Thyroid gland (tissue), 4 donors: ENCODE measurements around the gene ZBTB7A. TPM values are rescaled to one million over a fixed set of nuclear protein-coding genes. Genes with fewer than 3 reads are reported as not detected.

ENCODE experiments used
- DNase-seq, 2 donors: peaks; one replicate each; pipeline ENCODE4 v3.0.0-alpha.2; 2019
- H3K27ac ChIP-seq, 3 donors: fragments of 200-600 bp; sonication (generic); 1 replicate in 2 of 3; 2 replicates in 1 of 3; pipeline ENCODE4 v1.5.1; 2016 to 2019; ENCODE audit warnings: mild to moderate bottlenecking in 1 of 3, moderate library complexity in 1 of 3
- H3K27me3 ChIP-seq: fragments of 200-600 bp; sonication (generic); one replicate; pipeline ENCODE4 v1.5.1; 2019
- H3K36me3 ChIP-seq, 2 donors: fragments of 200-600 bp; sonication (generic); one replicate each; pipeline ENCODE4 v1.5.1; 2016 to 2019
- H3K4me1 ChIP-seq, 2 donors: fragments of 200-600 bp; sonication (generic); one replicate each; pipeline ENCODE4 v1.5.1; 2017 to 2019
- H3K4me3 ChIP-seq, 3 donors: fragments of 200-600 bp; sonication (generic); replicated peaks in 1 of 3; 1 replicate in 2 of 3; 2 replicates in 1 of 3; pipeline ENCODE4 v1.5.1; 2016; ENCODE audit warnings: mild to moderate bottlenecking in 1 of 3
- H3K9me3 ChIP-seq: fragments of 200-600 bp; sonication (generic); one replicate; pipeline ENCODE4 v1.5.1; 2017
- CTCF ChIP-seq, 6 experiments: fragments of 200-600 bp in 3 of 6; fragments of 450-650 bp in 3 of 6; sonication (generic) in 3 of 6; IDR thresholded peaks; one replicate each; pipeline ENCODE4 v1.5.1; 2016 to 2019; ENCODE audit warnings: antibody characterized with exemption in 6 of 6, mild to moderate bottlenecking in 2 of 6, inconsistent platforms in 1 of 6, moderate library complexity in 1 of 6
- POLR2A ChIP-seq, 2 donors: fragments of 450-650 bp; IDR thresholded peaks; one replicate each; pipeline ENCODE4 v1.6.1; 2017; ENCODE audit warnings: antibody characterized with exemption in 2 of 2, mild to moderate bottlenecking in 2 of 2, moderate library complexity in 1 of 2
- WGBS, 2 donors: methylation state at CpG; one replicate each; pipeline ENCODE4 v1.1.5; 2017; 5-methylcytosine and 5-hydroxymethylcytosine counted together
- intact Hi-C: fragments of 100-400 bp; cut with DNase I; formaldehyde crosslinking; loops from one replicate; pipeline ENCODE4 v1.15.1; 2023
- total RNA-seq, 4 donors: library from RNA; depleted of rRNA; stranded (reverse); fragments of >200 nt; gene quantifications; one replicate each; pipeline ENCODE4 v1.2.3, GENCODE V29; 2016

The ZBTB7A gene
- total RNA-seq, 4 donors from 2014 or later, result 45.3 to 85.3 (median 54.9) TPM

DNA sequence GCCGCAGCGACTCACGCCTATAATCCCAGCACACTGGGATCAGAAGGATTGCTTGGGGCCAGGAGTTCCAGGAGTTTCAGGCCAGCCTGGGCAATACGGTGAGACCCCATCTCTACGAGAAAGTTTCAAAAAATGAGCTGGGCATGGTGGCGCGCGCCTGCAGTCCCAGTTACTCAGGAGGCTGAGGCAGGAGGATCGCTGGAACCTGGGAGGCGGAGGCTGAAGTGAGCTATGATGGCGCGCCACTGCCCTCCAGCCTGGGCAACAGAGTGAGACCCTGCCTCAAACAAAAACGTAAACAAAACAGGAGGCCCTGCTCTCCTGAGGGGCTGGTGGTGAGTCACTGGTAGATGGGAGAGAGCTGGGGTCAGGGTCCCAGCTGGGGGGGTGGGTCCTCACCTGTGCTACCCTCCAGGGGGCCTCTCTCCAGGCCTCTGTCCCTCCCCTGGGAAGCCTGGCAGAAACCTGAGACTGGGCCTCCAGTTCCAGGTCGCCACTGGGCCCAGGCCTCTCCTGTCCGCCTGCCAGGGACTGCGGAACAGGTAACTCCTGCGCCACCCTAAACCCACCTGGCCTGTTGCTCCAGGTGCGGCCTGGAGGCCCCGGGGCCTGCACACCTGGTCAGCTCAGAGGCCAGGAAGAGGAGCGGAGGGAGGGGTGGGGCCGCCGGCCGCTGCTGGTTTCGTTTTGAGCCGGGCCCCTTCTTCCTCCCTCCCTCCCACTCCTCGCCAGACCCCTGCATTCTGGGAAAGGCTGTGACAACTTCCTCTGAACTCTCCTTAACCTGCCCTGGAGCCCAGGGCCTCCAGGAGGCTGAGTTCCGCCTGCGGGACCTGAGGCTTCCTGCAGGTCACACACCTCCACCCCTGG is 17.2 kb upstream of the ZBTB7A start:
- no peaks in the 10 kb centered on the region for H3K4me1 ChIP-seq
- no peak for DNase-seq
- TF ChIP-seq CTCF (IDR thresholded peaks at IDR 0.05) (no peak), POLR2A (IDR thresholded peaks at IDR 0.05) (no peak)
- intact Hi-C loops, result no loop called here
- no peak overlapping the region for H3K4me3 ChIP-seq
- WGBS, 2 donors, result 66 to 67% methylated on average over 21 to 22 of the region's 28 CpGs
- no peaks in the 10 kb centered on the region for H3K36me3 ChIP-seq
- H3K27ac ChIP-seq, result no peak overlapping the region
- no peaks in the 10 kb centered on the region for H3K9me3 ChIP-seq
- H3K27me3 ChIP-seq, result no peaks in the 10 kb centered on the region

- Histone ChIP-seq H3K27me3 (no peaks in the 10 kb centered on the region), H3K4me1 (peaks cover 9 to 10% of the 10 kb centered on the region in 2 donors), H3K4me3 (no peak overlapping the region), H3K36me3 (no peaks in the 10 kb centered on the region), H3K27ac (no peak overlapping the region), H3K9me3 (no peaks in the 10 kb centered on the region)
- WGBS, 2 donors, result 73% methylated on average over 9 of the region's 9 CpGs; no CpG with 5 or more reads in 1 of the 2 donors
- TF ChIP-seq POLR2A (IDR thresholded peaks at IDR 0.05), result no peak
- TF ChIP-seq CTCF (IDR thresholded peaks at IDR 0.05), result no peak
- DNase-seq, result no peak
- intact Hi-C loops, result no loop called here
These were observed 15.5 kb upstream of the ZBTB7A start for GRCh38 chr19:4082172-4082571.

GRCh38 chr19:4081441-4082129 is 14.9 kb upstream of the ZBTB7A start:
- H3K4me1 ChIP-seq, result peaks cover 9 to 15% of the 10 kb centered on the region in 2 donors
- H3K4me3 ChIP-seq, result no peak overlapping the region
- no peaks in the 10 kb centered on the region for H3K27me3 ChIP-seq
- 18 to 29% methylated on average over 2 of the region's 2 CpGs for WGBS, 2 donors
- no peak overlapping the region for H3K27ac ChIP-seq
- intact Hi-C loops, result no loop called here
- no peaks in the 10 kb centered on the region for H3K9me3 ChIP-seq
- DNase-seq, result no peak
- no peaks in the 10 kb centered on the region for H3K36me3 ChIP-seq
- TF ChIP-seq POLR2A (IDR thresholded peaks at IDR 0.05) (no peak), CTCF (IDR thresholded peaks at IDR 0.05) (no peak)

DNA sequence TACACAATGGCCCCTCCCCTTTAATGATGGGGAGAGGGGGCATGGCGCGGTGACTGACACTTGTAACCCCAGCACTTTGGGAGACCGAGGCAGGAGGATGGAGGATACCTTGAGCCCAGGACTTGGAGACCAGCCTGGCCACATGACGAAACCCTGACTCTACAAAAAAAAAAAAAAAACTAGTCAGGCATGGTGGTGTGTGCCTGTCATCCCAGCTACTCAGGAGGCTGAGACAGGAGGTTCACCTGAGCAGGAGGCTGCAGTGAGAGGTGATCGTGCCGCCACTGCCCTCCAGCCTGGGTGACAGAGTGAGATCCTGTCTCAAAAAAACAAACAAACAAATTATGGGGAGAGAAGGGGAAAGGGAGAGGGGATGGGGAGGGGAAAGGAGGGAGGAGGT is 13.8 kb upstream of the ZBTB7A start:
- no peak overlapping the region for H3K27ac ChIP-seq
- TF ChIP-seq CTCF (IDR thresholded peaks at IDR 0.05) (no peak), POLR2A (IDR thresholded peaks at IDR 0.05) (no peak)
- H3K27me3 ChIP-seq, result no peaks in the 10 kb centered on the region
- H3K4me3 ChIP-seq, result no peak overlapping the region
- no peaks in the 10 kb centered on the region for H3K36me3 ChIP-seq
- intact Hi-C loops, result no loop called here
- DNase-seq, result no peak
- H3K9me3 ChIP-seq, result no peaks in the 10 kb centered on the region
- H3K4me1 ChIP-seq, result peaks cover 9 to 15% of the 10 kb centered on the region in 2 donors
- 60 to 82% methylated on average over 6 of the region's 6 CpGs for WGBS, 2 donors
